Subcutaneous adipose tissue (tissue), 4 donors: ENCODE data around the gene SNAP47. TPM values are rescaled to one million over a fixed set of nuclear protein-coding genes. Genes with fewer than 3 reads are reported as not detected.

Experiments
- CTCF ChIP-seq: fragments of 450-650 bp; IDR thresholded peaks from one replicate; pipeline ENCODE4 v1.5.1; 2016; ENCODE audit warnings: low read depth, mild to moderate bottlenecking, control low read depth, antibody characterized with exemption, moderate library complexity
- total RNA-seq, 4 donors: library from RNA; depleted of rRNA; stranded (reverse); fragments of >200 nt; gene quantifications; one replicate each; pipeline ENCODE4 v1.1.0, GENCODE V29; 2016

Gene SNAP47
- total RNA-seq, 4 donors from 2014 or later, result 18.3 to 24.5 (median 22.6) TPM

GRCh38 chr1:227723474-227723873 is 11.8 kb upstream of the SNAP47 start:
- TF ChIP-seq CTCF, result no peak

- no peak for TF ChIP-seq CTCF
Observed at GRCh38 chr1:227725046-227725445, 10.2 kb upstream of the SNAP47 start.

DNA sequence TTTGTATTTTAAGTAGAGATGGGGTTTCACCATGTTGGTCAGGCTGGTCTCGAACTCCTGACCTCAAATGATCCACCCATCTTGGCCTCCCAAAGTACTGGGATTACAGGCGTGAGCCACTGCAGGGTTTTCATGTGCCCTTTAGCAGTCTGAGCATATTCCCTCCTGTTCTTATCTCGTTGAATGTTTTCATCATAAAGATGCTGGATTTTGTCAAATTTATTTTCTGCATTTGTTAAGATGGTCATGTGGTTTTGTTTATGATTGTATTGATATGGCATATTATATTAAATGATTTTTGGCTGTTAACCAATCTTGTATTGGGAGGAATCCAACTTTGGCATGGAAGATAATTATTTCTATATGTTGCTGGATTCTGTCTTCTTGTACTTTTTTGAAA is 8.9 kb upstream of the SNAP47 start:
- TF ChIP-seq CTCF, result no peak

GRCh38 chr1:227726924-227727599 is 8.2 kb upstream of the SNAP47 start:
- no peak for TF ChIP-seq CTCF

DNA sequence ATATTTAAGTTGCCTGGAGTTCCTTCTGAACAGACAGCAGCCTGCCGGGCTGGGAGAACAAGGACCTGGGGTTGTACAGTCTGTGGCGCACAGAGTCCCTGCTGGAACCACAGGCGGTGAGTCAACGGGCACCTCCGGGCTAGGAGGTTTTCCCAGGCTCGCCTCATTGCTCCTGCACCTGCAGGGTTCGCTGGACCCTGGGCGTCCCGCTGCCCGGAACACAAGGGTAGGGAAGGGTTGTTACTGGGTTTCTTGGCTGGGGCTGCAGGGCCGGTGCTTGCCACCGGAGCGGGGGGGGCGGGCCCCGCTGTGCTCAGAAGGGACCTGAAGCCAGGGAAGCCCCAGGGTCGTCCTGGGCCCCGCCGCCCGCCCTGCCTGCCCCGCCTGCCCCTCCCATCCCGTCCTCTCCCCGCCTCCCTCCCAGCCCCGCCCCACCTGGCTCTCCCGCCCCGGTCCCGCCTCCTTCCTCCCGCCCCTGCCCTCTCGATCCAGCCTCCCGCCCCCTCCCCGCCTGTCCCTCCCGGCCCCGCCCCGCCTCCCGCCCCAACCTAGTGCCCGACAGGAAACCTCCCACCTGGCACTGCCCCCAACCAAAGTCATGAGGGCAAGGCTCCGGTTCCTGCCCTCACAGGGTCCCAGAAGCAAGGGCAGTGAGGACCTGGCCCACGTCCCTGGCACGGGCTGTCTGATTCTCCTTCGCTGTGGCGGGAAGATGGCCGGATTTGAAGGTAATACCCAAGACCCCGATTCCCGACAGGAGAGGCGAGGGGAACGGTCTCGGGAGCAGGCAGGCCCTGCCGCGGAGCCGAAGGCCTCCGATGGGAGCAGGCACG is 7.0 kb upstream of the SNAP47 start:
- no peak for TF ChIP-seq CTCF

- no peak for TF ChIP-seq CTCF
Observed at GRCh38 chr1:227728892-227729143, 6.4 kb upstream of the SNAP47 start.

DNA sequence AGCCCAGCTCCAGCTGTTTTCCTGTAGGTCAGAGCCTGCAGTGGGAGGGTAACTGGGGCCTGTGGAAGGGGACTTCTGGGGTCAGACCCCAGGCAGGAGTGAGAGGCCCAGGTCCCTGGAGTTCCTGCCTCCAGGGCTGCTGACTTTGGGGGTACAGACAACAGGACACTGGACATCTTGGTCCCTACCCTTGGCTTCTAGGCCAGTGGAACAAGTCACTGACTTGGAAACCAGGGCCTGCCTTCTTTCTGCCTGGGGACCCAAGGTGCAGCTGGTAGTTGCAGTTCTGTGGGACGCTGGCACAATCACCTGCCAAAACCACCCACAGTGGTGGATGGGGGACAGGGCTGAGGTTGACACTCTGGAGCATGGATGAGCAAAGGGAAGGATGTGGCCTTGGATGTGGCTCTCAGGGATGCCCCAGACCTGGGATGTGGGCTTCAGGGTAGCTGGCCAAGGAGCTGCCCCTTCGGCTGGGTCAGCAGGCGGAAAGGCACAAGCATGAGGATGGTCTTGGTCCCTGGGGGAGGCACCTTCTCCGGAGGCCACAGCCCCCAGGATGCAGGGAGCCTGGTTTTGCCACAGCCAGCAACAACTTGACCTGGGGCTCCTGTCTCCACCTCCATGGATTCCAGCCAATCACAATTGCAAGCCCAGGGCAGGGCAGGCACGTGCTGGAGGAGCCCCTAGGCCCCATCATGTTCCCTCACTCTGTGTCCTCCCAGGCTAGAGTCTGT is 5.9 kb upstream of the SNAP47 start:
- TF ChIP-seq CTCF, result no peak
